ENCODE data around the gene HOXA3. TPM values are rescaled to one million over a fixed set of nuclear protein-coding genes. Genes with fewer than 3 reads are reported as not detected.

Gene HOXA3
- total RNA-seq, 1 donor from 2014 or later: 92.8 TPM

DNA sequence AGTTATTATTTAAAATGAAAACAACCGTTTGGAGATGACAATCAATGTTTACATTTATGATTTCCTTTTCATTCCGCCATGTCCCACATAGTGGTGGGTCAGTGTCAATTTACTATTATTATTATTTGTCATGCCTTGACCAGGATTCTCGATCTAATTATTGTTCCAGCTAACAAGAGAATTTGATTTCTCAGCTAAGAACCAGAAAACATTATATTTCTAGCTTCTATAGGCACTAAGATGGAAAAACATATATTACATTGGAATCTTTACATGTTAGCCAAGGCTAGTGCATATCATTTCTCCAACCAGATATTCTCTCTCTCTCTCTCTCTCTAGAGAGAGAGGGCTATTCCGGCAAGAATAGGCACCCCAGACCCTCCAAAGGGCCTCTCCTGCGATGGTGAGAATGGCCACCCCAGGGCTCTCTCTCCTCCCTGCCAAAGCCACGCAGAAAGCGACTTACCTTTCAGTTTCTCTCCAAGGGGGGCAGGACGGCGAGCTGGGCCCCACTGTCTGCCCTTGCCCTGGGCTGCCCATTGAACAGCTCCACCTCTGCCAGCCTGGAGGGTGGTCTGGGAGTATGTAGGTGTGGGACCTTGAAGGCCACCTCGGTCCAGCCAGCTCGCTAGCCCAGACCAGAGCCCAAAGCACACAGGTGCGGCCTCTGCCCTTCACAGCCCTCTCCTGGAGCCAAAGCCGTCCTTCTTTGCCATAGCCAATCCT is 2.4 kb downstream of the HOXA3 start:
- peak overlapping the region; percentile 65 for H3K27ac Mint-ChIP-seq
- no peak for DNase-seq (ENCODE audit: extremely low spot score, unreplicated experiment)
- H3K36me3 Mint-ChIP-seq: peaks cover 18% of the 10 kb centered on the region
- no peaks in the 10 kb centered on the region for H3K9me3 Mint-ChIP-seq
- H3K27me3 Mint-ChIP-seq: peaks cover 84% of the 10 kb centered on the region
- TF ChIP-seq, protein P1, sequence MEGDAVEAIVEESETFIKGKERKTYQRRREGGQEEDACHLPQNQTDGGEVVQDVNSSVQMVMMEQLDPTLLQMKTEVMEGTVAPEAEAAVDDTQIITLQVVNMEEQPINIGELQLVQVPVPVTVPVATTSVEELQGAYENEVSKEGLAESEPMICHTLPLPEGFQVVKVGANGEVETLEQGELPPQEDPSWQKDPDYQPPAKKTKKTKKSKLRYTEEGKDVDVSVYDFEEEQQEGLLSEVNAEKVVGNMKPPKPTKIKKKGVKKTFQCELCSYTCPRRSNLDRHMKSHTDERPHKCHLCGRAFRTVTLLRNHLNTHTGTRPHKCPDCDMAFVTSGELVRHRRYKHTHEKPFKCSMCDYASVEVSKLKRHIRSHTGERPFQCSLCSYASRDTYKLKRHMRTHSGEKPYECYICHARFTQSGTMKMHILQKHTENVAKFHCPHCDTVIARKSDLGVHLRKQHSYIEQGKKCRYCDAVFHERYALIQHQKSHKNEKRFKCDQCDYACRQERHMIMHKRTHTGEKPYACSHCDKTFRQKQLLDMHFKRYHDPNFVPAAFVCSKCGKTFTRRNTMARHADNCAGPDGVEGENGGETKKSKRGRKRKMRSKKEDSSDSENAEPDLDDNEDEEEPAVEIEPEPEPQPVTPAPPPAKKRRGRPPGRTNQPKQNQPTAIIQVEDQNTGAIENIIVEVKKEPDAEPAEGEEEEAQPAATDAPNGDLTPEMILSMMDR (conservative IDR thresholded peaks at IDR 0.05): no peak
- H3K4me1 Mint-ChIP-seq (ENCODE audit: unreplicated experiment): peaks cover 30% of the 10 kb centered on the region
- H3K4me3 Mint-ChIP-seq: peak overlapping the region; percentile 91

DNA sequence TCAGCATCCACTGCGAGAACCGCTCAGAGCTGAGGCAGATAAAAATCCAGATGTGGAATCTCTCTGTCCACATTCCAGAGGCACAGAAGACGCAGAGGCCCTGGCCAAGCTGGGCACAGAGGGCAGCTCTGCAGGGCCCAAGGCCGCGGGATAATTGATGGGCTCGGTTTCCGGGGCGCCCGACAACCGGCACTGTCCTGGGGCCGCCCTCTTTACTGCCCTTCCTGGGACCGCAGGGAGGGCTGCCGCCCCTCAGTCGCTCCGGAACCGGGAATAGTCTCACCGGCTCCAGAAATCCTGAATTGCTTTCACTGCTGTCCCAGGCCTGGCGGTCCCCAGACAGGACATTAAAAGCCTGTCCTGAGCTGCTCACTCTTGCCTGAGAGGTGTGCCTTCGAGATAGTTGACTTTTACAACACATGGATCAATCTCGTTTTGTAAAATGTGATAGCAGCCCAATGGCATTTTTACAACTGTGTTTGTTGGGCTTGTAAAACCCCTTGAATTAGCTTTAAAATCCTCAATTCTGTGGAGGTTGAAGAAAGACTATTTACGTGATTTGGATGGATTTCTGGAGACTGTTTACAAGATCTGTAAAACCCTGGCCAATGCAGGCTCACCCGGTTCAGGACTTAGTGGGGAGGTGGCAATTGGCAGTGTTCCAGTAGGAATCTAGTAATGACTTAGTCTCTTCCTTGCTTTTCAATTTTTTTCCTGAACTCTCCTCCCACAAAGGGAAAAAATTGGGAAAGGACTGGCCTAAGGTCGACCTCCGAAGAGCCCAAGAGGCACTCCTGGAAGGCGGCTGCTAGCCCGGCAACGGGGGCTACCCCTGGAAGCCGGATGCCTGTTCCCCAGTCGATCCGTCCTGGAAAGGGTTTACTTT is 3.4 kb downstream of the HOXA3 start:
- Mint-ChIP-seq H3K9me3 (no peaks in the 10 kb centered on the region), H3K36me3 (peaks cover 15% of the 10 kb centered on the region), H3K27me3 (peaks cover 82% of the 10 kb centered on the region), H3K4me1 (ENCODE audit: unreplicated experiment) (peaks cover 31% of the 10 kb centered on the region), H3K4me3 (peak overlapping the region; percentile 91), H3K27ac (peak overlapping the region; percentile 88)
- no peak for DNase-seq (ENCODE audit: extremely low spot score, unreplicated experiment)
- TF ChIP-seq, protein P1 (conservative IDR thresholded peaks at IDR 0.05): no peak

DNA sequence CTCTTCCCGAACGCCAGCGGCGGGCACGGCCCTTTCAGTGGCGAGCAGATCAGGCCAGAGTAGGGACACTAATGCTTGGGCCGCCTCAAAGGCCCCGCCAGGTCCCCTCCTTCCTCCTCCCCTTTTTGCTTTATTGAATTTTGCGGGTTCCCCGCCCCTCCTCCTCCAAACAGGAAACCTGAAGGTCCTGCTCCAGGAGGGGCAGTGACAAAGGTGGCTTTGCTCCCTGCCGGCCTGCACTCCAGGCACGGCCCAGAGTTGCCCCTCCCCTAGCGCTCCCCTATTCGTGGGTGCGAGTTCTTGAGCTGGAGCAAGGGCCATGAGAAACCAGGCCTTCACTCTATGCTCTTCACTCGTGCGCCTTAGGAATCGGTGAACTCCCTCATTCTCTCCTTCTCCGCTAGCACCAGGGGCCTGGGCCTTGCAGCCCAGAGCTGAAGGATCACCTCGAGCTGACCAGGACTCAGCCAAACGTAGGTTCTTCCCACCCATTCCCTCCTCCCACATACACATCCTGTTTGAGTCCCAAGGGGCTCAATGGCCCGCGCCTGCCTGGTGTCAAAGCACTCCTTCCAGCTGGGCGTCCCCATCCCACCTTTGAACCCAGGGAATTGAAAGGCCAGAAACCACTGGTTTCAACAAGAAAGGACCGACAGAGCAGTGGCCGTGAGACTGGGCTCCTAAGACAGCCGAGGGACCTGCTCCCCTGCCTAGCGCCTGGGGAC is 4.2 kb downstream of the HOXA3 start:
- Mint-ChIP-seq H3K4me1 (ENCODE audit: unreplicated experiment) (peaks cover 34% of the 10 kb centered on the region), H3K4me3 (peak overlapping the region; percentile 91), H3K36me3 (peaks cover 14% of the 10 kb centered on the region), H3K27ac (peak overlapping the region; percentile 88), H3K9me3 (no peaks in the 10 kb centered on the region), H3K27me3 (peaks cover 80% of the 10 kb centered on the region)
- TF ChIP-seq, protein P1 (conservative IDR thresholded peaks at IDR 0.05): no peak
- no peak for DNase-seq (ENCODE audit: extremely low spot score, unreplicated experiment)

DNA sequence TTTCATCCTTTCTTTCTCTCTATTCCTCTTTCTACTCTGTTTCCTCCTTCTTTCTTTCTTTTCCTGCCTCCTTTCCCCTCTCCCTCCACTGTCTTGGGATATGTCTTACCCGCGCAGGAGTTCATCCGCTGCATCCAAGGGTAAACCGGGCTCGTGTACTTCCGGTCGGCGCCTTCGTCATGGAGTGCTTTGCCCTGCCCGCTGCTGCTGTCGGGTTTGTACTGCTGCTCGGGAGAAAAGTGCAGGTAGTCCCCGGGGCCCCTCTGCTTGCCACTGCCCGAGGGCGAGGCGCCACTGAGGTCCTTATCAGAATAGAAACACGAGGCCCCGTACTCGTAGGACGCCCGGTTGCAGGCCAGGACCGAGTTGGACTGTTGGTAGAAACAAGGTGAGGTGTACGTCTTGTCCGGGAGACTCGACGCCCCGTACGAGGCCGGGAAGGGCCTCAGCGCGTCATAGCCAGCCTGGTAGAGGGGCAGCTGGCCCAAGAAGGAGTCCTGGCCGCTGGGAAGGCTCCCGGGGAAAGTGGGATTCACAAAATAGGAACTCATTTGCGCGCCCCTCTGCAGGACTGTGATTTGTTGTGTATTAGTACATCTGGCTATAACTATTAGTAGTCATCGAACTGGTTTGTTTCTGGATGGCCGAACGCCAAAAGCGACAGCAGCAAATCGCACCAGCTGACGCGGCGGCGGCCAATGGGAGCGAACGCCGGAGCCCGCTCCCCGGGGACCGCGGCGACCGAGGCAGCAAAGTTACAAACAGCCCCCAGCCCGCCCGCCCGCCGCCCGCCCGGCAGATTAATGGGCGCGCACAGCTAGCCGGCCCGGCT is 5.0 kb downstream of the HOXA3 start, which contains the start of gene HOXA6:
HOXA6 (minus strand) TSS at position 576 of the 832 bp plus-strand sequence; CDS start at position 551, 25 bp downstream.
- Mint-ChIP-seq H3K4me3 (peak within 1 kb of the TSS; percentile 99), H3K4me1 (ENCODE audit: unreplicated experiment) (peaks cover 34% of the 10 kb centered on the region), H3K9me3 (no peaks in the 10 kb centered on the region)

More for the DNA sequence above, 5.0 kb downstream of the HOXA3 start, which contains the start of gene HOXA6:
- H3K27ac Mint-ChIP-seq: peak within 1 kb of the TSS; percentile 88
- H3K36me3 Mint-ChIP-seq: peaks cover 17% of the 10 kb centered on the region
- TF ChIP-seq, protein P1 (conservative IDR thresholded peaks at IDR 0.05): no peak
- peaks cover 78% of the 10 kb centered on the region for H3K27me3 Mint-ChIP-seq
- peak; percentile 76 for DNase-seq (ENCODE audit: extremely low spot score, unreplicated experiment)

Measured in type B pancreatic cell (in vitro differentiated cells).